Inflammatory macrophage treated with lipopolysaccharide for 1 hour (primary cell): ENCODE results near the gene PVR.
"Not testable (repeated sequence)": the region's sequence is repeated elsewhere in the genome, so short reads cannot be mapped to it uniquely, and the experiment has no call there.

Experiments
- DNase-seq, 2 donors: peaks; one replicate each; pipeline ENCODE4 v3.0.0-alpha.2; 2020 to 2022

PVR gene

DNA sequence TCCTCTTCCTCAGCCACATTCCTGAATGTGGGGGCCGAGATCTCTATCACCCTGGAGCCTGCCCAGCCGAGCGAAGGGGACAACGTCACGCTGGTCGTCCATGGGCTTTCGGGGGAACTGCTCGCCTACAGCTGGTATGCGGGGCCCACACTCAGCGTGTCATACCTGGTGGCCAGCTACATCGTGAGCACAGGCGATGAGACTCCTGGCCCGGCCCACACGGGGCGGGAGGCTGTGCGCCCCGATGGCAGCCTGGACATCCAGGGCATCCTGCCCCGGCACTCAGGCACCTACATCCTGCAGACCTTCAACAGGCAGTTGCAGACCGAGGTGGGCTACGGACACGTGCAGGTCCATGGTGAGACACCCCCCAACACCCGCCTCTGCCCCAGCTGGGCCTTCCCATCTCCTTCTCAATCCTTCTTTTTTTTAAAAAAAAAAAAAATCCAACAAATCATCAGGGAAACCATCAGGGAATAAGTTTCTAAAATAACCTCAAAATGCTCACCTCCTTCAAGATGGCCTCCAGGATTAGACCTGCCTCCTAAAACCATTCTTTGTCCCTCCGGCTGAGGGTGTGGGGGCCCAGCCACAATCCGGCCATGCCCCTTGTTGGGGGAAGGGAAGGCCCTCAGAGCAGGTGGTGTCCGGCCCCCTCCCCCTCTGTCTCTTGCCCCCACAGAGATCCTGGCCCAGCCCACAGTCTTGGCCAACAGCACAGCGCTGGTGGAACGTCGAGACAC, 59.8 kb downstream of the PVR start:
- DNase-seq, result no peak

DNA sequence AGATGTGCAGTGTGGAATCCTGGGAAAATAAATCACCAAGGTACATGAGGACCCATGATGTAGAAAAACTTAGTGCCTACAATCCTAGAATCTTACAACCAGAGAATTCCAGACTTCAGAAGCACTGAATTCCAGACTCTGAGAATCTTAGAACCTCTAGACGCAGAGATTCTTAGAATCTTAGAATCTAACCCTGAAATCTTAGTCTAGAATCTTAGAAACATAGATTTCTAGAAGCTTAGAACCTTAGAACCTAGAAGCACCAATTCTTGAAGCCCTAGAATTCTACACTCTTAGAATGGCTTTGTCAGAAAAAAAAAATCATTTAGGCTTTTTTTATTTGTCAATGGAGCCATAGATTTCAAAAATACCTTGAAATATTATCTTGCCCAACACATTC, 61.3 kb downstream of the PVR start:
- DNase-seq, result no peak

DNA sequence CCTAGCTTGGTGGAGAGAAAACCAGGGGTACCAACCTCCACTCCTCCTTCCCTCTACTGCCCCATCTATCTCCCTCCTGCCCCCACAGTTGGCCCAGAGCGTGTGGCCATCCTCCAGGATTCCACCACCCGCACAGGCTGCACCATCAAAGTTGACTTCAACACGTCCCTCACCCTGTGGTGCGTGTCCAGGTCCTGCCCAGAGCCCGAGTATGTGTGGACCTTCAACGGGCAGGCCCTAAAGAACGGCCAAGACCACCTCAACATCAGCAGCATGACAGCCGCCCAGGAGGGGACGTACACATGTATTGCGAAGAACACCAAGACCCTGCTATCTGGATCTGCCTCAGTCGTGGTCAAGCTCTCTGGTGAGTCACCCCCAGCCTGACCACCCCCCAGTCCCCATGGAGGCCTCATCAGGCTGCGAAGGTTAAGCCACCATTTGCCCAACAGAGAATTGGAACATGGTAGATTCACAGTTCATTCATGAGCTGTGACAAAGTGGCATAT, 61.8 kb downstream of the PVR start:
- DNase-seq, result no peak

DNA sequence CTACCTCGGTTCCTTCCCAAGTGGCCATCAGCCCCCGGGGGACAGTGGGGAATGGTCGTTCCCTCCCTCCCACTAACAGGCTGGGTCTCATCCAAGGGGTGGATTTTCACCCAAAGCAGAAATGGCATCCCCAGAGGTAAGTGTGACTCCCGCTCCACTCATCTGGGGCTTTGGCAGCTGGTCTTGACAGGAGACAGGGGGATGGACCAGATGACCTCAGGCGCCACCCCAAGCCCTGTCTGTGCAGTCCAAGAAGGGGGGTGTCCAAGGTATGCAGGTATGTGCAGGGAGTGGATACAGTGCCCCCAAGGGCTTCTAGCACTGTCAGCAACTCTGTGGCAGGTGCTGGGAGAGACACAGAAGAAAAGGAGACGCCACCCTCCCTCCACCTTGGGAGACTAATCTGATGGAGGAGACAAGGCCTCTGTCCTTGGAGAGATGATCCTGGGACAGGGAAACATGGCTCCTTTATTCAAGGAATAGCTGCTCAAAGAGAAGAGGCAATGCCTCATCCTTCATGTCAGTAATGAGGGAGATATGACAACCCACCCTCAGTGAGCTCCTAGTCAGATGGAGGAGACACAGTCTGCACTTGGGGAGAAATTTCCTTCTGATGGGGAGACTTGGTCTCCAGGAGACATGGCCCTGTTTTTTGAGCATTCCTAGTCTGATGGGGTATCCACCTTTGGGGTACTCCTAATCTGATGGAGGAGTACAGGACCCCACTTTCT, 63.0 kb downstream of the PVR start:
- no peak for DNase-seq

DNA sequence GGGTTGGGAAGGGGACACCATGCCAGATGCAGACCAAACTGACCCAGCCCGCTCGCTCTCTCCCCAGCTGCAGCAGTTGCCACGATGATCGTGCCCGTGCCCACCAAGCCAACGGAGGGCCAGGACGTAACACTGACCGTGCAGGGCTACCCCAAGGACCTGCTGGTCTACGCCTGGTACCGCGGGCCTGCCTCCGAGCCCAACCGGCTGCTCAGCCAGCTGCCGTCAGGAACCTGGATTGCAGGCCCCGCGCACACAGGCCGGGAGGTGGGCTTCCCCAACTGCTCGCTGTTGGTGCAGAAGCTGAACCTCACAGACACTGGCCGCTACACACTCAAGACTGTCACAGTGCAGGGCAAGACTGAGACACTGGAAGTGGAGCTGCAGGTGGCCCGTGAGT, 64.1 kb downstream of the PVR start:
- DNase-seq, result no peak

DNA sequence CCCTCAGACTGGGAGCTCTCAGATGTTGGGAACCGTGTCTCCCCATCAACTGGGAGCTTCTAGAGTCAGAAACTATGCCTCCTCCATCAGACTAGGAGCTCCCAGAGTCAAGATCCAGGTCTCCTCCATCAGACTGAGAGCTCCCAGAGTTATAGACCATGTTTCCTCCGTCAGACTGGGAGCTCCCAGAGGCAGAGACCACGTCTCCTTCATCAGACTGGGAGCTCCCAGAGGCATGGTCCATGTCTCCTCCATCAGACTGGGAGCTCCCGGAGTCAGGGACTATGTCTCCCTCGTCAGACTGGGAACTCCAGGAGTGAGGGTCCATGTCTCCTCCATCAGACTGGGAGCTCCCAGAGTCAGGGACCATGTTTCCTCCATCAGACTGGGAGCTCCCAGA, 65.2 kb downstream of the PVR start:
- DNase-seq, result no peak

DNA sequence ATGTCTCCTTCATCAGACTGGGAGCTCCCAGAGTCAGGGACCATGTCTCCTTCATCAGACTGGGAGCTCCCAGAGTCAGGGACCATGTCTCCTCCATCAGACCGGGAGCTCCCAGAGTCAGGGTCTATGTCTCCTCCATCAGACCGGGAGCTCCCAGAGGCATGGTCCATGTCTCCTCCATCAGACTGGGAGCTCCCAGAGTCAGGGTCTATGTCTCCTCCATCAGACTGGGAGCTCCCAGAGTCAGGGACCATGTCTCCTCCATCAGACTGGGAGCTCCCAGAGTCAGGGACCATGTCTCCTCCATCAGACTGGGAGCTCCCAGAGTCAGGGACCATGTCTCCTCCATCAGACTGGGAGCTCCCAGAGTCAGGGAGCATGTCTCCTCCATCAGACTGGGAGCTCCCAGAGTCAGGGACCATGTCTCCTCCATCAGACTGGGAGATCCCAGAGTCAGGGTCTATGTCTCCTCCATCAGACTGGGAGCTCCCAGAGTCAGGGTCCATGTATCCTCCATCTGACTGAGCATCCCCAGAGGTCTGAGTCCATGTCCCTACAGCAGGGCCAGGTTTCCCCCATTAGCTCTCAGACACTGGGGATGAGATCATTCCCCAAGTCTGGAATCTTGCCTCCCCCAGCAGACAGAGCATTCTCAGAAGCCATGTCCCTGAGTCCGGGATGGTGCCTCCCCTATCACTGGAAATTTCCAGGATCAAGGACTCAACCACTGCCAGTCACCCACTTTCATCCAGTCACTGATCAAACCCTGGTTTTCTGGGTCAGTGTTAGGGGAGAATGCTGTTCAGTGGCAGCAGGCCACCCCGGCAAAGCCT, 65.9 kb downstream of the PVR start:
- not testable (repeated sequence) for DNase-seq

DNA sequence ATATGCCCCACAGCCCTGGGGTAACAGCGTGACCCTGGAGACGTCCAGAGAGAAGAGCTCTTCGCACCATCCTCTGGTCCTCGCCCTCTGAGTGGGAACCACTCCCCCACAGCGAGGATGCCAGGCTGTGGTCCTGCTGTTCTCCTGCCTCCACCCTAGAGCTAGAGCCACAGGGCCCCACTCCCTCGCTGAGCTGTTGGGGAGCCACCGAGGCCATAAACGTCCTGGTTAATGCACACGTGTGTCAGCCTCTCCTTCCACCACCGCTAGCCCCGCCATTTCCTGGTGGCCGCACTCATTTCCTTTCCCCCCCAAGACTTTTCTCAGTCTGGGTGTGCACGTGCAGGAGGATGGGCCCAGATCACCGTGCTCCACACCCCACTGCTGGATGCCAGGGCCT, 66.8 kb downstream of the PVR start:
- no peak for DNase-seq

DNA sequence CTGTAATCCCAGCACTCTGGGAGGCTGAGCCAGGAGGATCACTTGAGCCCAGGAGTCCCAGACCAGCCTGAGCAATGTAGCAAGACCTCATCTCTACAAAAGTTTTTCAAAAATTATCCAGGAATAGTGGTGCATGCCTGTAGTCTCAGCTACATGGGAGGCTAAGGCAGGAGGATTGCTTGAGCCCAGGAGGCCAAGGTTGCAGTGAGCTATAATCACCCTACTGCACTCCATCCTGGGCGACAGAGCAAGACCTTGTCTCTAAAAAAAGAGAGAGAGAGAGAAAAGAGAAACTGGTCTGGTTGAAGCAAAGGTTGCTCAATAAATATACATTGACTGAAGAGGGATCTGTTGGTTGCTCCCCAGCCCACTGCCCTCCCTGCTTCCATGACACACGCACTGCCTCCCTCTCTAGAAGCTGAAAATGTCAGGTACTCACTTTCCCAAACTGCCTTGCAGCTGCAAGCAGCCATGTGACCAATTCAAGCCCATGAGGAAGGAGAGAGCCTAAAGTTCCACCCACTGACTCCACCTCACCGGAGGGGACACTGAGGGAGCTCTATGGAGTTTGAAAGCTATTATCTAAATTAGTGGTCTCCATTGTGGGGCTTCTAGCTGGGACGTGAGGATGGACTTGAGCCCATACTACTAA, 69.3 kb downstream of the PVR start:
- no peak for DNase-seq
